T-helper 2 cell (primary cell): ENCODE data around the gene ZNF593OS.

Source experiments
- DNase-seq, 5 experiments: peaks; one replicate each; pipeline versions ENCODE4 v3.0.0 to v3.0.0-alpha.2; 2012 to 2022

The ZNF593OS gene

DNA sequence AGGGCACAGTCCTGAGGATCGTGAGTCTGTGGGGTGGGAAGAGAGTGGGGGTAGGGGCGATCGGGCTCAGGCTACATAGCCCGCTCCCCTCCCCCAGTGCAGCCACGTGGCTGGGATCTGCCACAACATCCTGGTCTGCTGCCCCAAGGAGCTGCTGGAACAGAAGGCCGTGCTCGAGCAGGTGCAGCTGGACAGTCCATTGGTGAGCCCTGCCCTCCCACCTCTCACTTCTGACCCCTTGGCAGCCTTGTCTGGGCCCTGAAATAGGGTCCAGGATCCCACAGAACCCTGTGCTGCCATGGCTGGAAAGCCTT is 10.7 kb upstream of the ZNF593OS start:
- DNase-seq: no peak

DNA sequence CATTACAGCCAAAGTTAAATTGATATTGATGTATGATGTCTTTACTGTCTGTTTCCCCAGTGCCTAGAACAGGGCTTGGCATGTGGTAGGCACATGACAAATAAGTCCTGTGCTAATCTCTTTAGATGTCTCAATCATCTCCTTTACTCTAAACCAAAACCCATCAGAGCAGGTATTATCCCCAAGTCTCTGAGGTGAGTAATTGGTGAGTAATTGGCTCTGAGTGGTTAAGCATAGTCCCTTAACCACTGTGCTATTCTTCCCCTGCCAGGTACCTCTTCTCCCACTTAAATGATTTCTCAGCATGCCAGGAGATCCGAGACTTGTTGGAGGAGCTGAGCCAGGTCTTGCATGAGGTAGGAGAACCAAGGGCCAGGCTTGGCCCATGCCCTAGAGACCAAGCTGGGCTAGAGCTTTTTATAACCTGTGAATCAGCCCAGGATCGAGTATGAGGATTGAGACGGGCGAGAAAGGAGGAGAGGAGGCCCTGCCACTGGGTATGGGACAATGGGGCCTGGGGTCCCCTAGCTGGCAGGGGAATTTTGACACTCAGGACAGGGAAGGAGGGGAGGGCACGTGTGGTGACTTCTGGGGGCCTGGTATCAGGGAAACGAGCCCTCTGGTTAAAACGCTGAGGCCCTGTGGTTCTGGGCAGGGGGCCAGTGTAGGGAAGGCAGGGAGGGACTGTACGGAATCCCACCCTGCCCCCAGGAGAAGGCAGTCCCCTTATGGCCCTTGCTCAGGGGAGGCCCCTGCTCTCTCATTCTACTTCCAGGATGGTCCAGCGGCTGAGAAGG is 10.2 kb upstream of the ZNF593OS start:
- DNase-seq: no peak

DNA sequence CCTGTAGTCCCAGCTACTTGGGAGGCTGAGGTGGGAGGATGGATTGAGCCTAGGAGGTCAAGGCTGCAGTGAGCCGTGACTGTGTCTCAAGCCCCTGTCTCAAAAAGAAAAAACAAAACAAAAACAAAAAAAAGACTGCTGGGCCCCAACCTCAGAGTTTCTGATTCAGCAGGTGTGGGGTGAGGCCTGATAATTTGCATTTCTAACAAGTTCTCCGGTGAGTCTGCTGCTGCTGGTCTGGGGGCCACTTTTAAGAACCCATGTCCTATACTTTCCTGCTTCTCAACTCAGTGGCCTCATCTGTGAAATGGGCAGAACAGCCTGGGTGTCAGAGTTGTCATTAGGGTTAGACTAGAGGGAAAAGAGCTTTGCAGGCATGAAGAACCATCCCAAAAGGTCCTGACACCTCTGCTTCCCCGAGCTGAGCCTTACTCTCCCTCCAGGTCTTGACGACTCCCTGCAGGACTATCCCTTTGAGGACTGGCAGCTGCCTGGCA is 8.4 kb upstream of the ZNF593OS start:
- DNase-seq: no peak

DNA sequence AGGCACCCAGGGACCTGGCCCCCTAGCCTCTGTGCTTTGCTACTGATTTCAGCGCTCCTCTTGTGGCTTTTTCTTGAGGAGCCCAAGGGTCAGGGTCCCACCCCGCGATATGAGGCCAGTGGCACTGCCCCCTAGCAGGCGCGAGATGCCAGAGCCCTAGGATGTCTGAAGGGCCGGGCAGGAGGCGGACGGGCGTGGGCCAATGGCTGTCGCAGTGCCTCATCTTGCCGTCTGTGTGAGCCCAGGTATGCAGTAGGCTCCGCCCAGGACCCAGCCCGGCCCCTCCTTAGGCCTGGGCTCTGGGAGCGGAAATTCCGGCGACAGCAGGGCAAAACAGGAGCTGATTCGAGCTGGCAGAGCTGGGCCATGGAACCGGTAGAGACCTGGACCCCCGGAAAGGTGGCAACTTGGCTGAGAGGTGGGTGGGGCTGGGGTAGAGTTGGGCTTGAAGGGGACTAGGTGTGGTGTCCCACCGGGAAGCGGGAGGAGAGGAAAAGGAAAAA is 5.6 kb upstream of the ZNF593OS start, which contains the start of gene CNKSR1:
Gene CNKSR1 (plus strand): TSS at position 310 of the 503 bp plus-strand sequence. CDS start 57 bp downstream, at position 367.
- DNase-seq: peak in 1 of 5 experiments; percentile 24

DNA sequence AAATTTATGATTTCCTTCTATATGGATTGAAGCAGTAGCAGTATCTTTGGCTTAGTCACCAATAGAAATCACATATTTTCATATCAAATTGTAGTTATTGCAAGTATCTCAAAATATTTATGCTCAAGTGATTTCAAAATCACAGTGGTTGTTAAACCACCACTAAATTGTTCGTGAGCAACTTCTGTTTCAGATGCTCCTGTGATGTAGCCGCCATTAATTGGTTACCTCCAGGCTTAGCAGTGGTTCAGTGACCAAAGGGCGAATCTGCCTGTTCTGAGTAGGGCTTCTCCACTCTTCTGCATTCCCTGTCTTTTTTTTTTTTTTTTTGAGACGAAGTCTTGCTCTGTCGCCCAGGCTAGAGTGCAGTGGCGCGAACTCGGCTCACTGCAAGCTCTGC is 3.7 kb upstream of the ZNF593OS start:
- DNase-seq: no peak

DNA sequence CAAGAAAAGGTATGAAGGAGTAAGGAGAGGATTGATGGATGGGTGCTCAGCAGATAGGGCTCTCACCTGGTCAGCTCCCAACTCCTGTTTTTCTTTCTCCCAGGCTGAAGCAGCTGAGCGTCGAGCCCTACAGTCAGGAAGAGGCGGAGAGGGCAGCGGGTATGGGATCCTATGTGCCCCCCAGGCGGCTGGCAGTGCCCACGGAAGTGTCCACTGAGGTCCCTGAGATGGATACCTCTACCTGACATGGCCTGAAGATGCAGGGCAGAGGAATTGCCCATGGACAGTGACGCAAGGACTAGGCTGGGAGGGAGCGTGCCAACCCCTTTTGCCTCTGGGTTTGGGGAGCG is 1.2 kb downstream of the ZNF593OS start:
- no peak for DNase-seq

DNA sequence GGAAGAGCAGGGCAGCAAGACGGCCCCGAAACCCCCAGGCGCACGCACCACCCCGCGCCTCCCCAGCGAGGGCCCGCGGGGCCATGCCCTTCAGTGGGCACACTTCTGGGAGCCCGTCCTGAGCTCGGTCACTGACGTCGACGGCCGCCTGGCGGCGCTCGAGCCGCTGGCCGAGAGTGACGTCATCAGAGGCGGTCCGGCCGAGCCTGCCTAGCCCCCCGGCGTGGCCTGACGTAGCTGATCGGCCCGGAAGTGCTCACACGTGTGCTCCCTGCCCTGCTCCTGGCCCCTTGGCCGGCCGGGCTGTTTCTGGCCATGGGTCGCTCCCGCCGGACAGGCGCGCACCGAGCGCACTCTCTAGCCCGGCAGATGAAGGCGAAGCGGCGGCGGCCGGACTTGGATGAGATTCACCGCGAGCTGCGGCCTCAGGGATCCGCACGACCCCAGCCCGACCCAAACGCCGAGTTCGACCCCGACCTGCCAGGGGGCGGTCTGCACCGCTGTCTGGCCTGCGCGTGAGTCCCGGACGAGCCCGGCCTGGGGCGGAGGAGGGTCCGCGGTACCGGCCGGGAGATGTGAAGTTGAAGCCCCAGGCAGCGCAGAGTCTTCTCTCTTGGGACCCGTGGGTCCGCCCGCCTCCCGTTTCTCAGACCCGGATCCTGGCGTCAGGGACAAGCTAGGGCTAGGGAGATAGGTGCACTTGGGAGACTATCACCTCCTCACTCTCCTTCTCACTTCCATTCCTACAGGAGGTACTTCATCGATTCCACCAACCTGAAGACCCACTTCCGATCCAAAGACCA is 1.8 kb downstream of the ZNF593OS start, which contains the start of gene ZNF593:
Gene ZNF593 (plus strand): TSS at position 240 of the 803 bp plus-strand sequence. CDS start 76 bp downstream, at position 316.
- peak; percentile 67 to 89 (median 76) for DNase-seq

DNA sequence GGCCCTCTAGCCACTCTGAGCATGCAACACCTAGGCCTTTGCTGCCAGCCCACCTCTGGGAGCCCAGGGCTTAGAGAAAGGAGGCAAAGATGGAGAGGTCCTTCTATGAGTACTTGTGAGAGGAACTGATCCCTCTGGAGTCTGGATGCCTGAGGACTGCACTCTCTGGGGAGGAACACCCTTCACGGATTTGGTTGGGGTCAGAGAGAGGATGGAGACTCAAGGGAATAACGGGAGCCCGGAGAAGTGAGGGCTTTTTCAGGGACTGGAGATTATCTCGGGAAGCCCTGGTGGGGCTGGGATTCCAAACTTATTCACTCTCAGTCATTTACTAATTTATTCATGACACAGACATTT is 2.5 kb downstream of the ZNF593OS start:
- no peak for DNase-seq

DNA sequence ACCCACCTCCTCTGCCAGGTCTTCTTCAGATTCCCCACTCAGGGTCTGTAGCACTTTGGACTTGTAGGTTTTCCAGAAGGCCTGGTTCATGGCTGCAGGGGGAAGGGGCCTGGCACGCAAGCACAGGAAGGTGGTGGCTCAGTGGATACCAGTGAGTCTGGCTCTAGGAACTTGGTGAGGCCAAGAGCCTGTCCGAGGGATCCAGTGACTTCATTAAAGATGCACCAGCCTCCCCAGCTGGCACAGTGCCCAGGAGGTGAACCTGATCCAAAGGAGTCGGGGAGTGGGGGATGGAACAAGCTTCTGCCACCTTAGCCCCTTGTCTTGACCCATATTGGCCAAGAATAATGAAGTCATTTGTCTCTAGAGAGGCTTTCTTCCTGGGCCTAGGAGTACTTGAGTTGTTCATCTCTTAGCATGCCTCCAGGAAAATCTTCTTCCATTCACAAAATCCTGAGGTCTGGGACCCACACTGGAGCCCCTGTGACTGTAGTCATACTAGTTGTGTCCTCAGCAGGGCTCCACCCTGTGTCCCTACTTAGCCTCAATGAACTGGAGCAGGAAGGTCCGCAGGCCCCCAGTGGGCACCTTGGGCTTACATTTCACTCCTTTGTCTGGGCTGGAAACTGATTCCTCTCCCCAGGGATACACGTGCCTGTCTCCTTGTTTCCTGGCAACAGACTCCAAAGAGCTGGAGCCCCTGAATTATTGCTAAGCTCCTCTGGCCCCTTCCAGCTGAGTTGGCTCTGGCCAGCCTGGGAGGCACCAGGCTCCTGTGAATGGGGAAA is 3.0 kb downstream of the ZNF593OS start, which contains the start of gene C1orf232:
Gene C1orf232 (minus strand): TSS at position 554 of the 788 bp plus-strand sequence. CDS start 464 bp downstream, at position 90.
- no peak for DNase-seq

DNA sequence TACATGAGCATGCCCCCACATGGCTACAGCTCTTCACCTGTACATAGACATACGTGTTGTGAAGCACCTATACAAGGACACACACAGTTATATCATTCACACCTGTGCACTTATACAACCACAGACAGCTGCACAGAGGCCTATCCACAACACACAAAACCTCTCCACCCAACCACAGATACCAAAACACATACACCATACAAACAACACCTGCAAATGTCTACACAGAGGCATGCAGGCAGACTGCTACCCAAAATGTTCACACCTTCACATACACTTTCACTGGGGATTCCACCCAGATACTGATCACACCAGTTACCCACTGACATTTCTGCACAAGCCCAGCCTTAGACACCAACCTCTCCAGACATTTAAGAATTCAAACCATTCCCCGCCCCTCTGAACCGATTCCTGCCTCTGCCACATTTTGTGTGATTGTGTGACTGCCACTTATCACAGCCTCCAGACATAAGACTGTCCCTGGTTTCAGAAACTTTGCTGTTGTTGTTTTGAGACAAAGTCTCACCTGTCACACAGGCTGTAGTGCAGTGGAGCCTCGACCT is 4.8 kb downstream of the ZNF593OS start:
- DNase-seq: peak in 2 of 5 experiments; percentile 17 to 58

DNA sequence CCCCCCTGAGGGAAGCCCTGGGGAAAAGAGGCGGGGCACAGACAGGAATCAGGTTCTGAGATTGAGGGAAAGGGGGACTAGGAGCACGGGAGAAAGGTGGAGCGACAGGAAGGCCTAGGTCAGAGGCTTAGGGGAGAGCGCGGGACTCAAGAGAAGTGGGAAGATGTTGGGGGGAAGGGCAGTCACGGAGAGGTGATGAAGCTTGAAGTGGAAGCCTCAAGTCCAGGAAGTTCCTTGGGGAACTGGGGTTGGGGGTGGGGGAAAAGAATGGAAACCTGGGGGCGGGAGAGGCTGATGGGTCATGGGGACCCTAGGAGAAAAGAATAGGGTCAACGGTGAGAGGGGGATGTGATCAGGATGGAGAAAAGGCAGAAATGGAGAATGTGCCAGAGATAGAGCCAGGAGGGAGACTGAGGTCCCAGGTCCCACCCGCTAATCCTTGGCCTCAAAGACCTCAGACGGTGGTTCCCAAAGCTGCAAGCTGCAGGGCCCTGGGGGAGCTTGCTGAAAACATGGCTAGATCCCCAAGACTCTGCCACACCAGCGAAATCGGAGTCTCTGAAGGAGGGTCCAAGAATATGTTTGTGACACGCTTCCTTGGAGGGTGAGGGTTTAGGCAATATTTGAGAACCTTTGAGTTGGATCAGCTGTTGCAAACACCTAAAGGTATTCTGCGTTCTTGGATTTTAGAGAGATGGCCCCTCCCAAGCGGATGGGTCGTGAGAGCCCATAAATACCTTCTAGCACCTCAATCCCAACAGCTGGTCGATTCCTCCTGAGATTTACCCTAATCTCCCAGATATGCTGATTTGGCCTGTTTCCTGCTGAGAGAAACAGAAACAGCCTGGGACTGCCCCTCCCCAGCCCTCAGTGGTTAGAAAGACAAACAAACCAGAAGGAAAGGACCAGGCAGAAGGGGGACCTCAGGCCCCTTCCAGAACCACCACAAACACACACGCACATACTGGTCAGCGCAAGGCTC is 6.5 kb downstream of the ZNF593OS start:
- no peak for DNase-seq

DNA sequence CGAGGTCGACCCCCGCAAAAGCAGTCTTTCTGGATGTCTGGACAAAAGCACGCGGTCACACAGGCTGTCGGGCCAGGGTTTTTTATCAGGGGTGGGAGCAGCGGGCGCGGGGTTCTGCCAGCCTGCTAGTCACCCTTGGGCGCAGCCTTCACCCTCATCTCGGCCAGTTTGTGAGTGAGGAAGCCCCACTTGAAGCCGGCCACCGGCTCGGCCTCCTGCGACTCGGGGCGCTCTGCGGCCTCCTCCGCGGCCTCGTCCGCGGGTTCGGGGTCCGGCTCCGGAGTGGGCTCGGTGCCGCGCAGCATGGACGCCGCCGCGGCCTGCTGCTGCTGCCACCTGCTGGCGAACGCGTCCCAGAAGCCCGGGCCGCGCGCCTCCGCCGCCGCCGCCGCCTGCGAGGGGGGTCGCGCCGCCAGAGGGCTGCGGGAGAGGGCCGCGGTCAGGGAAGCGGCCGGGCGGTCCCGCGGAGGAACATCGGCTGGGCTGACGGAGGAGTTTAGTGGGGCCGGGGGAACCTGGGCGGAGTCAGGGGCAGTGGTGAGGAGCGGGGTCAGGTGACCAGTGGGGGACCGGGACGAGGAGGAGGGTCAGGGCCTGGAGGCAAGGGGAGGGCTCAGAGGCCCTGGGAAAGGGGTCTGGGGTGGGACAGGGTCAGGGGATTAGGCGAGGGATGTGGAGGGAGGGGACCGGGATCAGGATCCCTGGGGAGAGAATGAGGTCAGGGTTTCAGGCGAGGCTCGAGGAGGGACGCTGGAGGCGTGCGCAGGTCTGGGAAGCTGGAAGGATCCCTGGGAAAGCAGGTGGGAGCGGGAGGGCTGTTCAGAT is 7.4 kb downstream of the ZNF593OS start:
- DNase-seq: peak; percentile 17 to 48 (median 40)

DNA sequence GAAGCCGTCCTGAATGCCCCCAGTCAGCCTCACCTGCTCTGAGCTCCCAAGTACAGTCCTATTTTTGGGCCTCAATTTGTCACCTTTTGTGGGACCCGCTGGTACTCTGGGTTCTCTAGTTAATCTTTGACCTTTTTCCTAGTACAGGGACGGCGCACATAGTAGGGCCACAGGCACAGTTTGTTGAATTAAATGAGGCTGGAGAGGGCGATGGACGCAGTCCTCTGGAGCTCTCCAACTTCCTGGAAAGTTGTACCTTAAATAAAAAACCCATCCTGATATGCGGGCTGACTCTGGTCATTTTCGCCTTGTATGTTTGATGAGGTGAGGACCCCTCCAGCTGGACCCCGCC is 8.0 kb downstream of the ZNF593OS start:
- DNase-seq: no peak

DNA sequence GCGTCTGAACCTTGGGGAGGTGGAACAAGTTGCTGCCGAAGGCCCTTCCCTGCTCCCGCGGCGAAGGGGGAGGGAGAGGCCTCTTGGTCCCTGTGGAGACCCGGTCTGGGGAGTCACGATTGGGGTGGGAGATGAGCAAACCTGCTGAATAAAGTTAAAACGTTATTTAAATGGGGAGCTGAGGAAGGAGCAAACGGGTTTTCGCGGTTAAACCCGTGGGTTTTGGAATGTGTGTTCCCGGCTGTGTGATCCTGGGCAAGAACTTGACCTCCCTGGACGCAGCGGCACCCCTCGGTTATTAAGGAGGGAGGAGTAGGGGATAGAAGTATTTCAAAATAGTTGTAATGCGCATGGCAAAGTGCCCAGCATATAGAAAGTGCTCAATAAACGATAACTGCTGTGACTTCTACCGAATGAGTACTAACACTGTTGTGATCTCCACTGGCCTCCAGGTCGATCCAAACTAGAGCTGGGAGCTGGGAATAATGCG is 9.4 kb downstream of the ZNF593OS start:
- DNase-seq: no peak

DNA sequence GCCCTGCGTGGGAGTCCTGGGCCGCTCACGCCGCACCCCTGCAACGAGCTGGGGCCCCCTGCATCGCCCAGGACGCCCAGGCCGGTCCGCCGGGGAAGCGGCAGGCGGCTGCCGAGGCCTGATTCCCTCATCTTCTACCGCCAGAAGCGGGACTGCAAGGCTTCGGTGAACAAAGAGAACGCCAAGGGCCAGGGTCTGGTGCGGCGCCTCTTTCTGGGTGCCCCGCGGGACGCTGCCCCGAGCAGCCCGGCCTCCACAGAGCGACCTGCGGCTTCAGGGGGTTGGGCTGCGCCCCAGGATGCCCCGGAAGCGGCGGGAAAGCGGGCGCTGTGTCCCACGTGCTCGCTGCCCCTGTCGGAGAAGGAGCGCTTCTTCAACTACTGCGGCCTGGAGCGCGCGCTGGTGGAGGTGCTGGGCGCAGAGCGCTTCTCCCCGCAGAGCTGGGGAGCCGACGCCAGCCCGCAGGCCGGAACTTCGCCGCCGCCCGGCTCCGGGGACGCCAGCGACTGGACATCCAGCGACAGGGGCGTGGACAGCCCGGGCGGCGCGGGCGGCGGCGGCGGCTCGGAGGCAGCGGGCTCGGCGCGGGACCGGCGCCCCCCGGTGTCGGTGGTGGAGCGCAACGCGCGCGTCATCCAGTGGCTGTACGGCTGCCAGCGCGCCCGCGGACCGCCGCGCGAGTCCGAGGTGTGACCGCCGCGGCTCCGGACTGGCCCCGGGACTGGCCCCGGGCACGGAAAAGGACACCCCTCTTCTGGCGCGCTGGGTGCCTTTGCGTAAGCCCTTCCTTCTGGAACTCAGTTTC is 10.0 kb downstream of the ZNF593OS start:
- peak in 3 of 5 experiments; percentile 14 to 58 (median 35) for DNase-seq

DNA sequence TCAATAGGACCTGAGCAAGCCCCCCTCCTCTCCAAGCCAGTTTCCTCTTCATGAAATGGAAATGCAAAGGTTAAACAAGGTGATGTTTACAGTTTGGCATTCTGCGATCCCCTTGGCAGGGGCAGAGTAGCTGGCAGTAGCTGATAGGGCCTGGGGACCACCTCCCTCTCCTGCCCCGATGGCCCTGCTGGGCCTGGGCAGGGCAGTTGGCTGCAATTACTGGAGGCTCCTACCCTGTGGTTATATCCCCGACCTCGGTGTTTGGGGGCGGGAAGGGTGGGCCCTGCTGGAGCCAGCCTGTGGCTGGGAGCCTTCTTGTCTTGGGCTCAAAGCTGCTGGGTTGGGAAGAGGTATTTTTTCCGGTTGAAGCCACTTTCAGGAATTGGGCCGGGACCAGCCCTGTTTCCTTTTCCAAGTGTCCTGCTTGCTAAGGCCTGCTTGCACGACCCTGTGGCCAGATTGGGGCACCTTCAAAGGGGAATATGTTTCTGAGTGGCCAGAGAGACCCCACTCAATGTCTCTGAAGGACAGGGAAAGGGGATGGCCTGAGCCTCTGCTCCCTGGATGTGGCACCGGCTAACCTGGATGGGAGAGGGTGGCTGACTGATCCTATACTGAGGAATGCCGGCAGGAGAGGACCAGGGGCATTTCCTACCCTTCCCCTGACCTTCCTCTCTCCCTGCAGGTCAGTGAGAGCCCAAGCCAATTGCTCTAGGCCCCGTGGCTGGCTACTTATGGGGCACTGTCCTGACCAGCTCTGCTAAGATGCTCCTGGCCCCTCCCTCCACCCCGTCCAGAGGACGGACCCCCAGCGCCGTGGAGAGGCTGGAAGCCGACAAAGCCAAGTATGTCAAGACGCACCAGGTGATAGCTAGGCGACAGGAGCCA is 10.9 kb downstream of the ZNF593OS start:
- no peak for DNase-seq

DNA sequence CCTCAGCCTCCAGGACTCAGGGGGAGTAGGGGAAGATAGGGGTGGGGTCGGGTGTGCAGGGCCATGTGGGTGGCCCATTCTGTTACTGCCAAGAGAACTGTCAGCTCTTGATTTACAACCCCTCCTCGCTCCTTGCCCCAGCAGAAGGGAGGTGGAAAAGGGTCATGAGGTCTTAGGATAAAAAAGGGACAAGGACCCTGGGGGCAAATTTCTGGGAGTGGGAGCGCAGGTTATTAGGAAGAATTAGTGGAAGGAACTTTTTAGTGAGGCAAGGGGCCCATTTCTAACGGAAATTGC is 11.9 kb downstream of the ZNF593OS start:
- no peak for DNase-seq
